Esophagus squamous epithelium (tissue), 4 donors: ENCODE data around the gene CCDC134.

ENCODE experiments used
- POLR2A ChIP-seq, 4 donors: fragments of 450-650 bp; IDR thresholded peaks; one replicate each; pipeline ENCODE4 v1.6.1; 2017; ENCODE audit warnings: antibody characterized with exemption in 4 of 4, mild to moderate bottlenecking in 4 of 4, moderate library complexity in 3 of 4
- TF ChIP-seq, protein P1 (sequence below), 6 experiments: fragments of 450-650 bp in 4 of 6; fragments of 200-600 bp in 2 of 6; sonication (generic) in 2 of 6; IDR thresholded peaks; one replicate each; pipeline ENCODE4 v1.5.1; 2016 to 2019; ENCODE audit warnings: antibody characterized with exemption in 6 of 6, mild to moderate bottlenecking in 4 of 6, moderate library complexity in 4 of 6

DNA sequence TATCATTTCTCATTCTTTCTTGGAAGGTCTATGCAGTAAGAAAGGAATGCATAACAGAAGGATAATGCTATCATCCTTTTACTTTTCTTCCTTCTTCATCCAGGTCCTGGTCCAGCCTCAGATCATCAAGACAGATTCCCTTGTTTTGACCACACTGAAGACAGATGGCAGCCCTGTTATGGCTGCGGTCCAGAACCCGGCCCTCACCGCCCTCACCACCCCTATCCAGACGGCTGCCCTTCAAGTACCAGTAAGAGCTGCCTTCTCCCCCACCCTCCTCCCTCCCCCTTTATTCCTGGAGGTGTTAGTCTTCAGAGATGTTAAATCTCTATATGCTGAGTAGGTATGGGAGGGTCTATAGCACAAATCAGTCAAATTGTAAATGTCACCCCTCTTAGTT is 70.3 kb downstream of the CCDC134 start:
- TF ChIP-seq, protein P1, sequence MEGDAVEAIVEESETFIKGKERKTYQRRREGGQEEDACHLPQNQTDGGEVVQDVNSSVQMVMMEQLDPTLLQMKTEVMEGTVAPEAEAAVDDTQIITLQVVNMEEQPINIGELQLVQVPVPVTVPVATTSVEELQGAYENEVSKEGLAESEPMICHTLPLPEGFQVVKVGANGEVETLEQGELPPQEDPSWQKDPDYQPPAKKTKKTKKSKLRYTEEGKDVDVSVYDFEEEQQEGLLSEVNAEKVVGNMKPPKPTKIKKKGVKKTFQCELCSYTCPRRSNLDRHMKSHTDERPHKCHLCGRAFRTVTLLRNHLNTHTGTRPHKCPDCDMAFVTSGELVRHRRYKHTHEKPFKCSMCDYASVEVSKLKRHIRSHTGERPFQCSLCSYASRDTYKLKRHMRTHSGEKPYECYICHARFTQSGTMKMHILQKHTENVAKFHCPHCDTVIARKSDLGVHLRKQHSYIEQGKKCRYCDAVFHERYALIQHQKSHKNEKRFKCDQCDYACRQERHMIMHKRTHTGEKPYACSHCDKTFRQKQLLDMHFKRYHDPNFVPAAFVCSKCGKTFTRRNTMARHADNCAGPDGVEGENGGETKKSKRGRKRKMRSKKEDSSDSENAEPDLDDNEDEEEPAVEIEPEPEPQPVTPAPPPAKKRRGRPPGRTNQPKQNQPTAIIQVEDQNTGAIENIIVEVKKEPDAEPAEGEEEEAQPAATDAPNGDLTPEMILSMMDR (IDR thresholded peaks at IDR 0.05), result no peak
- no peak for TF ChIP-seq POLR2A (IDR thresholded peaks at IDR 0.05)
